ENCODE results near the gene TAF11. TPM values are rescaled to one million over a fixed set of nuclear protein-coding genes. Genes with fewer than 3 reads are reported as not detected.

The TAF11 gene
- total and polyA plus RNA-seq, 2 of the 8 experiments (the other 6 are each of a cell fraction or from before 2014, with no cell fraction given), result 38.2 to 48.6 TPM

DNA sequence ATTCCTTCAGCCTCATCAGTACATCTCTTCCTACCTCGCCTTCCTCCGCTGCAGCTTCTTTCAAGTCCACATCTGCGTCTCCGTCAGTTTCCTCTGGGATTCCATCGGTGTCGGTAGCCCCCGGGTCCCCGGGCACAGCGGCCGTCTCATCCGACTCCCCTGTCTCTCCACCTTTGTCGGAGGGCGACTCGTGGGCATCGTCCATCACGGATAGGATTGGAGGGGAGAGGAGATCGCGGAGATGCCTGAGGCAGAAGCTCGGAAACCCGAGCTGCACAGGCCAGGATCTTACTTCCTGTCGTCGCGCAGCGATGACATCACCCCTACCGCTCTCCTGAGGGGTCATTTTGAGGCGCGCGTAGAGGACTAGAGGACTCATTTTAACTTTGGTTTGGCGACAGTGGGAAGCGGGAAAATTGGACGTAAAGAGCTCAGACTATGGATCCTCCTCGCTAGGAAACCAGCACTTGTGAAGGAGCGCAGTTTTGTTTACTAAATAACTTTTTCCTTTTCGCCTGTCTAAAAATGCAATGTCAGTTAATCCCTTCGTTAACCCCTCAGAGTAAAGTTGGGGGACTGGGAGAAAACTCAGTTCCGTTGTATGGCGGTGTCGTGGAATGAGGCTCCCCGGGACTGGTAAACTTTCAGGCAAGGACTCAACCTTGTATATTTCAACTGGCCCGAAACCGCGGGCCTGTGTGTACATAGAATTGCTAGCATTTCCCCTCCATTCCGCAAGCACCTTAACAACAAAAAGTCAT is at the start of gene TAF11 (continued):
- TF ChIP-seq EP300 (IDR thresholded peaks at IDR 0.05; ENCODE audit: borderline replicate concordance in 1 of 2, low read depth in 2 of 2, low read length in 2 of 2) (0 out of 3 replicates have a peak, but pooled peaks of 1 of the 2 experiments have one; percentile 51), SRF (IDR thresholded peaks at IDR 0.05; ENCODE audit: low read depth, low read length) (peak; percentile 74), CHD2 (IDR thresholded peaks at IDR 0.05; ENCODE audit: low read length) (0 out of 2 replicates have a peak, but pooled peaks have one; percentile 24), SP2 (IDR thresholded peaks at IDR 0.05; ENCODE audit: low read length) (no peak), RFX5 (IDR thresholded peaks at IDR 0.05; ENCODE audit: borderline replicate concordance, low read depth, low read length) (no peak), POLR2A (IDR thresholded peaks at IDR 0.05; ENCODE audit: control extremely low read depth in 1 of 2, low read depth in 2 of 2, low read length in 2 of 2) (peak; percentile 95 to 96), TBP (IDR thresholded peaks at IDR 0.05; ENCODE audit: low read depth, low read length) (peak; percentile 95), POU5F1 (IDR thresholded peaks at IDR 0.05; ENCODE audit: low read depth, low read length) (no peak), ZNF274 (IDR thresholded peaks at IDR 0.05; ENCODE audit: borderline replicate concordance, extremely low read depth, low read length) (no peak), FOSL1 (IDR thresholded peaks at IDR 0.05; ENCODE audit: insufficient read depth, low read depth, low read length) (no peak), ASH2L (IDR thresholded peaks at IDR 0.05; ENCODE audit: low read length) (peak; percentile 98), CREB1 (IDR thresholded peaks at IDR 0.05) (peak; percentile 99), CBX8 (IDR thresholded peaks at IDR 0.05; ENCODE audit: borderline replicate concordance, low read depth, low read length) (no peak), EZH2 (IDR thresholded peaks at IDR 0.05; ENCODE audit: low read depth, low read length, severe bottlenecking) (no peak), TAF7 (optimal IDR thresholded peaks at IDR 0.05; ENCODE audit: borderline replicate concordance, low read depth, low read length) (peak; percentile 86), SUZ12 (IDR thresholded peaks at IDR 0.05; ENCODE audit: low read length) (no peak), RBBP5 (IDR thresholded peaks at IDR 0.05; ENCODE audit: borderline replicate concordance, low read depth, low read length) (peak; percentile 73; the same call in 1 of the 2 replicates), BRCA1 (IDR thresholded peaks at IDR 0.05; ENCODE audit: low read depth, low read length) (peak; percentile 55; the same call in 1 of the 2 replicates)
- TF ChIP-seq, protein P1, sequence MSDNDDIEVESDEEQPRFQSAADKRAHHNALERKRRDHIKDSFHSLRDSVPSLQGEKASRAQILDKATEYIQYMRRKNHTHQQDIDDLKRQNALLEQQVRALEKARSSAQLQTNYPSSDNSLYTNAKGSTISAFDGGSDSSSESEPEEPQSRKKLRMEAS (IDR thresholded peaks at IDR 0.05), result peak; percentile 40; the same call in 1 of the 2 replicates
- TF ChIP-seq, protein P2, sequence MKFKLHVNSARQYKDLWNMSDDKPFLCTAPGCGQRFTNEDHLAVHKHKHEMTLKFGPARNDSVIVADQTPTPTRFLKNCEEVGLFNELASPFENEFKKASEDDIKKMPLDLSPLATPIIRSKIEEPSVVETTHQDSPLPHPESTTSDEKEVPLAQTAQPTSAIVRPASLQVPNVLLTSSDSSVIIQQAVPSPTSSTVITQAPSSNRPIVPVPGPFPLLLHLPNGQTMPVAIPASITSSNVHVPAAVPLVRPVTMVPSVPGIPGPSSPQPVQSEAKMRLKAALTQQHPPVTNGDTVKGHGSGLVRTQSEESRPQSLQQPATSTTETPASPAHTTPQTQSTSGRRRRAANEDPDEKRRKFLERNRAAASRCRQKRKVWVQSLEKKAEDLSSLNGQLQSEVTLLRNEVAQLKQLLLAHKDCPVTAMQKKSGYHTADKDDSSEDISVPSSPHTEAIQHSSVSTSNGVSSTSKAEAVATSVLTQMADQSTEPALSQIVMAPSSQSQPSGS (IDR thresholded peaks at IDR 0.05; ENCODE audit: low read length), result 0 out of 2 replicates have a peak, but pooled peaks have one; percentile 51
- TF ChIP-seq, protein P3, sequence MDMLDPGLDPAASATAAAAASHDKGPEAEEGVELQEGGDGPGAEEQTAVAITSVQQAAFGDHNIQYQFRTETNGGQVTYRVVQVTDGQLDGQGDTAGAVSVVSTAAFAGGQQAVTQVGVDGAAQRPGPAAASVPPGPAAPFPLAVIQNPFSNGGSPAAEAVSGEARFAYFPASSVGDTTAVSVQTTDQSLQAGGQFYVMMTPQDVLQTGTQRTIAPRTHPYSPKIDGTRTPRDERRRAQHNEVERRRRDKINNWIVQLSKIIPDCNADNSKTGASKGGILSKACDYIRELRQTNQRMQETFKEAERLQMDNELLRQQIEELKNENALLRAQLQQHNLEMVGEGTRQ (IDR thresholded peaks at IDR 0.05; ENCODE audit: low read length), result no peak
